A549 (cell line): ENCODE measurements around the gene XCR1.

Experiments used
- EP300 ChIP-seq, 2 experiments: fragments of >200 bp; sonication (Bioruptor Twin); formaldehyde crosslinking; IDR thresholded peaks; 2 replicates in 1 of 2; 3 replicates in 1 of 2; pipeline ENCODE4 v1.6.1; 2016 to 2017
- HDAC2 ChIP-seq: fragments of 200-600 bp; sonication (generic); IDR thresholded peaks from 2 replicates; pipeline ENCODE4 v1.6.1; 2016
- HOXA7 ChIP-seq: fragments of 250-450 bp; sonication (Bioruptor Pico); IDR thresholded peaks from 2 replicates; pipeline ENCODE4 v1.5.0; 2020; ENCODE audit warnings: mild to moderate bottlenecking, moderate library complexity
- POLR2A ChIP-seq: IDR thresholded peaks from 2 replicates; pipeline ENCODE4 v1.6.1; 2012; ENCODE audit warnings: mild to moderate bottlenecking, low read length
- SREBF2 ChIP-seq: fragments of 450-650 bp; IDR thresholded peaks from 2 replicates; pipeline ENCODE4 v1.6.1; 2014; ENCODE audit warnings: mild to moderate bottlenecking, moderate library complexity
- TF ChIP-seq, protein P1 (sequence below): fragments of >200 bp; sonication (Bioruptor Twin); formaldehyde crosslinking; IDR thresholded peaks from 3 replicates; pipeline ENCODE4 v1.5.1; 2016

DNA sequence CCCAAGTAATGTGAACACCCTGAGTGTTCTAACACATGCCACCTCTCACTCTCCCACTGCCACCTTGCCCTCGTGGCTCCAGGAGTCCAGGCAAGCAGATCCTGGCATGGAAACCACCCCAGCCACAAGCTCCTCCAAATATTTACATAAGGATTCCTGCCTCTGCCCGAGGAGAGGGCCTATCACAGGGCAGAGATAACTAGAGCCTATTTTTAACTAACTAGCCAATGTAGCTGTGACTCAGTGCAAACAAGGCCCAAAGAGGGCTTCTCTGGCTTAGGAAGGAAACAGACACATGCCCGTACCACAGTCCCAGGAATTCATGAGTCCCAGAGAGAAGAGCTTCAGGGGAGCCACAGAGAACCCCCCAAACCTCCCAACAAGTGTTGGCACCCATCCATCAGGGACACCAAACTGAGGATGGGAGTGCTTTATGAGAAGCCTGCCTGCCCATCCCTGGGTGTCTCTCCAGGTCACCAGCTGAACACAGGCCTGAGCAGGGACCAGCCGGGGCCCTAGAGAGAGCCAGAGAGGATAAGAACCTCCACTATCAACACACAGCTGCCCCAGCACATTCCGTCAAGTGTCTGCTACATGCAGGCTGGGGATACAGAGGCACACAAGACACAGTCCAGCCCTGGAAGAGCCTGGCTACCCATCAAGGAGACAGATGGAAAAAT lies 40.8 kb downstream of the XCR1 start:
- TF ChIP-seq, protein P1, sequence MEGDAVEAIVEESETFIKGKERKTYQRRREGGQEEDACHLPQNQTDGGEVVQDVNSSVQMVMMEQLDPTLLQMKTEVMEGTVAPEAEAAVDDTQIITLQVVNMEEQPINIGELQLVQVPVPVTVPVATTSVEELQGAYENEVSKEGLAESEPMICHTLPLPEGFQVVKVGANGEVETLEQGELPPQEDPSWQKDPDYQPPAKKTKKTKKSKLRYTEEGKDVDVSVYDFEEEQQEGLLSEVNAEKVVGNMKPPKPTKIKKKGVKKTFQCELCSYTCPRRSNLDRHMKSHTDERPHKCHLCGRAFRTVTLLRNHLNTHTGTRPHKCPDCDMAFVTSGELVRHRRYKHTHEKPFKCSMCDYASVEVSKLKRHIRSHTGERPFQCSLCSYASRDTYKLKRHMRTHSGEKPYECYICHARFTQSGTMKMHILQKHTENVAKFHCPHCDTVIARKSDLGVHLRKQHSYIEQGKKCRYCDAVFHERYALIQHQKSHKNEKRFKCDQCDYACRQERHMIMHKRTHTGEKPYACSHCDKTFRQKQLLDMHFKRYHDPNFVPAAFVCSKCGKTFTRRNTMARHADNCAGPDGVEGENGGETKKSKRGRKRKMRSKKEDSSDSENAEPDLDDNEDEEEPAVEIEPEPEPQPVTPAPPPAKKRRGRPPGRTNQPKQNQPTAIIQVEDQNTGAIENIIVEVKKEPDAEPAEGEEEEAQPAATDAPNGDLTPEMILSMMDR = no peak
- no peak for TF ChIP-seq HDAC2
- no peak for TF ChIP-seq POLR2A
- TF ChIP-seq HOXA7 (CRISPR knock-in tag) = no peak
- TF ChIP-seq SREBF2 = no peak
- TF ChIP-seq EP300 (IDR thresholded peaks at IDR 0.05) = no peak
